GM21390 (cell line): ENCODE data around the gene CEP295NL.
"Not testable (repeated sequence)": the region's sequence is repeated elsewhere in the genome, so short reads cannot be mapped to it uniquely, and the experiment has no call there.

Experiments used
- ATAC-seq: cut with Tn5 transposase; IDR thresholded peaks from one replicate; pipeline ENCODE4 v1.9.1; 2021; ENCODE audit not compliant: unreplicated experiment

CEP295NL gene

DNA sequence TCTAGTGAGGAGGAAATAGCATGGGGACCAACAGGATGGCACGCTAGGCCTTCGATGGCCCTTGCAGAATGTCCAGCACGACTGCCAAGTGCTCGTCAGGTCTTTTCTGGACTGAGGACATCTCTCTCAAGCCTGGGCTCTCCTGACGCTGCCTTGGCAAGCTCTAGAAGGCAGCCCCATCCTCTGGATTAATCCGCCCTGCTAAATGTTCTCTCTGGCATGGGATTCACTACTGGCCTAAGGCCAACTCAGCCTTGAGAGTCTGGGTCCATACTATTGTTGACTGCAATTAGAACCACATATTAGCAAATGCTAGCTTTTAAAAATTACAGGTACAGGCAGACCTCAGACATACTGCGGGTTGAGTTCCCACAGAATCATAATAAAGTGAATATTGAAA lies 2.5 kb upstream of the CEP295NL start:
- ATAC-seq = no peak

- ATAC-seq = no peak
Measured at GRCh38 chr17:78905116-78905515, 2.1 kb upstream of the CEP295NL start.

- ATAC-seq = no peak
Measured at GRCh38 chr17:78904371-78904770, 1.4 kb upstream of the CEP295NL start.

DNA sequence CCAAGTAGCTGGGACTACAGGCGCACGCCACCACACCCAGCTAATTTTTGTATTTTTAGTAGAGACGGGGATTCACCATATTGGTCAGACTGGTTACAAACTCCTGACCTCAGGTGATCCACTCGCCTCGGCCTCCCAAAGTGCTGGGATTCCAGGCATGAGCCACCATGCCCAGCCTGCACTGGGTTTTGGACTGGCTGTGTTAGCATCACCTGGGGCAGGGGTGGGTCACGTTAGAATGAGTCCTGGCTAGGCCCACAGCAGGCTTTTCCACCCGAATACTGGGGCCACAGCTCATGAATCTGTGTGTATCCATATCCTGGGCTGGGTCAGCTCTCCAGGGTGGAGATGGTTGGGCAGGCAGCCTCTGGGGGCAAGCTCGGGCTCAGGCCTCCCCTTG lies 770 bp downstream of the CEP295NL start:
- not testable (repeated sequence) for ATAC-seq

DNA sequence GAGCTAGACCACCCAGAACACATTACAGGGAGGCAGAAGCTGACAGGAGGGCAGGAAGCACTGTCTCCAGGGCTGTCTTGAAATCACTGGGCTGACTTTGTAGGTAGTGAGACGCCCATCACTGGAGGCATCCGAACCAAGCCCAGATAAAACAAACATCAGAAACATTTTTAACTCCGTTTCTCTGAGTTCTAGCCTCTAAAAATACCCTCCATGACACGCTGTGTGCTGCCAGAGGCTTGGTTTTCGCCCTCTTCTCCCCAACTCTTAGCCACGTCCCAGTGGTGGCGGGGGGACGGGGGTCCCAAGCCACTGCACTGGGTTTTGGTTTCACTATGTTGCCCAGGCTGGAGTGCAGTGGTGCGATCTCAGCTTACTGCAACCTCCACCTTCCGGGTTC lies 1.2 kb downstream of the CEP295NL start:
- no peak for ATAC-seq

DNA sequence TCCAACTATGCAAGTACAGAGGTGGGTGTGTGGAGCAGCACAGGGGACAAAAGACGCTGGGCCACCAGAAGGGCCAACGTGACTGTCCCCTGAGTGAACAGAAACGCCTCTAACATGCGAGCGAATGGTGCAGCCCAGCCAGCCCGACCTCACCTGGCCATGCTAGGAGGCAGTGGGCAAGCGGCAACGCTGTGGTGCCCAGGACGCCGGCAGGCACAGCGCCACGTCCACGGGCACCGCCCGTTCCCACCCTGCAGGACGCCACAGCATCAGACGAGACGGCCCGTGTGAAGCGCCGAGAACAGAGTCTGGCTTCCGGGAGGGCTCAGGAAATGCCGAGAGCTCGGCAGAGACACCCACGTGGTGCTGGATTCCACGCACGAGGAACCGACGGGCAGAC lies 2.2 kb downstream of the CEP295NL start:
- no peak for ATAC-seq

- ATAC-seq = no peak
Measured at GRCh38 chr17:78899361-78900260, 3.4 kb downstream of the CEP295NL start.

DNA sequence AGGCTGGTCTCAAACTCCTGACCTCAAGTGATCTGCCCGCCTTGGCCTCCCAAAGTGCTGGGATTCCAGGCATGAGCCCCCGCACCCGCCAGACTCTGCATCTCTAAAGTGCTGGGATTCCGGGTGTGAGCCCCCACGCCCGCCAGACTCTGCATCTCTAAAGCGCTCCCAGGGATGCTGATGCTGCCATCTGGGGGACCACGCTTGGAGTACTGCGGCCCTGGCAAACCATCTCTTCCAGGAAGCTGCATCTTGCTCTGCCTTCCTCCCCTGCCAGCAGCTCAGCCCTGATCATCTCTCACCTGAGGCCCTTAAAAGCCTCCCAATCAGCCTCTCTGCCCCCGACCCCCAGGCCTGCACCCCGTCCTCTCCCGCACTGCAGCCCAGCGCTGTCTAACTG lies 4.1 kb downstream of the CEP295NL start:
- no peak for ATAC-seq

GRCh38 chr17:78898075-78898836 lies 4.7 kb downstream of the CEP295NL start:
- no peak for ATAC-seq

DNA sequence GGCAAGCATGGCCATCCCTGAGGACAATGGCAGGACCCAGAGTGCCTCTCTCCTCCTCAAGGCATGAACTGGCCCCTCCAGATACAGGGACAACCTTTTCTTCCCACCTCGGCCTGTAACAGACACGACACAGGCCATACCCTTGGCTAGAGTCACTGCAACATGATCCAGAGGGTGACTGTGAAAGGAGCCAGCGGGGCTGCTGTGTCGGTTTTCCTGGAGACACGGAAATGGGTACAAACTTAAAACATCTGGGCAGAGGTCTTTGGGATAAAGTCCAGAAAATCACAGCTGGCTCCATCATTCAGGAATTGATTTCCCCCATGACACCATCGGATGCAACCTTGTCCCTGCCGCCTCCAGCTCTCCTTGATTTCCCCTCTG lies 5.3 kb downstream of the CEP295NL start:
- no peak for ATAC-seq

DNA sequence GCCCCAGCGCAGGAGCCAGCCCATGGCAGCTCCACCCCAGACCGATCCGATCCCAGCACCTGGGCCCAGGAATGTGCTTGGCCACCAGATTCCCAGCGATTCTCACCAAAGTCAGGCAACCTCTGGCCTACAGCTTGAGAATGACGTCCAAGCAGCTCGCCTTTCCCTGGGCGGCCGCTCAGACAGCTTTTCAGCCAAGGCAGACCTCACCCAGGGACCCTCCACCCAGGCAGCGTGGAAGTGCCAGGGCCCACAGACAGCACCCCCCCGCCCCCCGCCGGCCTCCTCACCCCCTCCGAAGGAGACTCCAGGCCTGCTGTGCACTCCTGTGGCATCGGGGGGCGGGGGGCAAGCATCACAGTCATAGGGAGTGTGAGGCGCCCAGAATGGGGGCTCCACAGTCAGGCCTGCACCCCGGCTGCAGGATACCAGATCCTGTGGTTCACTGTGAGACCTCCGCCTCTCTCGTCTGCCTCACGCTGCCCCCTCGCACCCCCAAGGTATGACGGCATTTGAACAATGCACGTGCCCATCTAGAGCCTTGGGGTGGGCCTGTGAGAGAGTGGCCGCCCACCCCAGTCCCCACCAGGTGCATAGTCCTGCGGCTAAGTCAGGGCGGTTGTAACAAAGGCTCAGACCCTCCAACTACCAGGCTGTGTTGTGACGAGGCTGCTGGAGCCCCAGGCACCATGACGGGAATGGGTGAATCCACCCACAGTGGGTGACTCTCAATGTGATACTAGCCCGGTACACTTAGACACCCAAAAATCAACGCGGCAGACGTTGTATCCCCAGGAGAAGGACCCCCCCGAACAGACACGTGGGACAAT lies 6.0 kb downstream of the CEP295NL start:
- no peak for ATAC-seq

DNA sequence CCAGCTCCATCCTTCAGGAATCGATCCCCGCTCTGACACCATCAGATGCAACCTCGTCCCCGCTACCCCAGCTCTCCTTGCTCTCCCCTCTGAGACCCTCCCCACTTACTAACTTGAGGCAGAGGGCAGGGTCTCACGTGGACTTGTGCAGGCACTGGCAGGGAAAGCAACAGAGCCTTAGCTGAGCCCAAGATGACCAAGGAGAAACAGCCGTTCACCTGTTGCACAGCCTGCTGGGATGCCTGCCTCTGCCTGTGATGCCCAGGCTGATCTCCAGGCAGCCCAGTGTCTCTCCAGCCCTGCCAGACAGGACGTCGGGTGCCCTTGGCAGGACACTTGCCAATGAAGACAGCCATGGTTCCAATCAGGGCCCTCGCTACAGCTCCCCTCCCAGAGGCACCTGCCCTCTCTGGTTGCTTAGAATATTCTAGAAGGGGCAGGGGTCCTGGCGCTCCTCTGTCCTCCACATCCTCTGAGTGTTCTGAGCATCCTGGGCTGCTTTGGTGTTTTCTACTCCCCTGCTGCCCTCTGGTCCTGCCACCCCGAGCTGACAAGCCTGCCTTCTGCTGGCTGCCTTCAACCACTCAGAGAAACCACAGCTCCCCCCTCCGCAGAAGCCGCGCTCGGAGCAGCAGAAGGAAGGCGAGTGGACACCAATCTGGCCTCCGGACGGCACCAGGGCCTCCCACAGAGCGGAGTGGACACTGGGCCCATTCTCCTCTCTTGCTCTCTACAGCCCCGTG lies 6.7 kb downstream of the CEP295NL start:
- no peak for ATAC-seq

- no peak for ATAC-seq
Measured at GRCh38 chr17:78895322-78895721, 7.7 kb downstream of the CEP295NL start.

- no peak for ATAC-seq
Measured at GRCh38 chr17:78893684-78894083, 9.3 kb downstream of the CEP295NL start.

DNA sequence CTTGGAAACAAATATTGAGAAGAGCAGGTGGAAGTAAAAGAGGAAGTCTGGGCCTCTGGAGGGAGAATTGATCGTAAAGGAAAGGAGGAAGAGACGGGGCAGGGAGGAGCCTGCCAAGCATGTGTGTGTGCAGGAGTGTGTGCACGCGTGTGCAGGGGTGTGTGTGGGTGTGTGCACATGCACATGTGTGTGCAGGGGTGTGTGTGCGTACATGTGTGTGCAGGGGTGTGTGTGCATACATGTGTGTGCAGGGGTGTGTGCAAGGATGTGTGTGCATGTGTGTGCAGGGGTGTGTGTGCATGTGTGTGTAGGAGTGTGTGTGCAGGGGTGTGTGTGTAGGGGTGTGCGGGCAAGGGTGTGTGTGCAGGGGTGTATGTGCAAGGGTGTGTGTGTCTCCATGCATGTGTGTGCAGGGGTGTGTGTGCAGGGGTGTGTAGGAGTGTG lies 10.0 kb downstream of the CEP295NL start:
- no peak for ATAC-seq

- ATAC-seq = no peak
Measured at GRCh38 chr17:78892520-78892919, 10.5 kb downstream of the CEP295NL start.

- no peak for ATAC-seq
Measured at GRCh38 chr17:78892062-78892456, 10.9 kb downstream of the CEP295NL start.

- no peak for ATAC-seq
Measured at GRCh38 chr17:78891406-78892061, 11.5 kb downstream of the CEP295NL start.

GRCh38 chr17:78890498-78890897 lies 12.5 kb downstream of the CEP295NL start:
- ATAC-seq = no peak

DNA sequence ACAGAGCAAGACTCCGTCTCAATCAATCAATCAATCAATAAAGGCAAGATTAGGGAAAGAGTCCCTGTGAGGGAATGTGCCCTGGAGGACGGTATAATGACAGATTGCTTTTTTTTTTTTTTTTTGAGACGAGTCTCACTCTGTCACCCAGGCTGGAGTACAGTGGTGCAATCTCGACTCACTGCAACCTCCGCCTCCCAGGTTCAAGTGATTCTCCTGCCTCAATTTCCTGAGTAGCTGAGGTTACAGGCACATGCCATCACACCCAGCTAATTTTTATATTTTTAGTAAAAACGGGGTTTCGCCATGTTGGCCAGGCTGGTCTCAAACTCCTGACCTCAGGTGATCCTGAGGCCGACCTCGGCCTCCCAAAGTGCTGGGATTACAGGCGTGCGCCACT lies 12.9 kb downstream of the CEP295NL start:
- not testable (repeated sequence) for ATAC-seq
